Activated CD4-positive, alpha-beta T cell treated with anti-CD3 and anti-CD28 coated beads, Interleukin-2, amount 10 ng/mL, durations not matched to agents 7 days and 5 days (primary cell): Measurements from ENCODE around the gene MMS19. TPM values are rescaled to one million over a fixed set of nuclear protein-coding genes. Genes with fewer than 3 reads are reported as not detected.

Experiments used
- CTCF ChIA-PET: fragments of 350-600 bp; sonication (Branson Sonifier 250); formaldehyde crosslinking; loops from one replicate; lab custom pipeline; 2021; ENCODE audit warnings: antibody characterized with exemption; lab: Charles Lee
- POLR2A ChIA-PET: fragments of 350-600 bp; sonication (Branson Sonifier 250); formaldehyde crosslinking; loops from one replicate; lab custom pipeline; 2021; ENCODE audit warnings: antibody characterized with exemption; lab: Charles Lee
- DNase-seq: peaks from one replicate; pipeline ENCODE4 v3.0.0-alpha.2; 2020
- H3K27ac Mint-ChIP-seq: one replicate; pipeline ENCODE4 v1.8.0; 2021; ENCODE audit warnings: mild to moderate bottlenecking, moderate library complexity, mixed read lengths
- H3K27me3 Mint-ChIP-seq: one replicate; pipeline ENCODE4 v1.8.0; 2021; ENCODE audit warnings: mixed read lengths
- H3K36me3 Mint-ChIP-seq: one replicate; pipeline ENCODE4 v1.8.0; 2021; ENCODE audit warnings: low read depth, mixed read lengths
- H3K4me1 Mint-ChIP-seq: one replicate; pipeline ENCODE4 v1.8.0; 2021; ENCODE audit warnings: mixed read lengths
- H3K4me3 Mint-ChIP-seq: one replicate; pipeline ENCODE4 v1.8.0; 2021; ENCODE audit warnings: mild to moderate bottlenecking, moderate library complexity, mixed read lengths
- H3K9me3 Mint-ChIP-seq: one replicate; pipeline ENCODE4 v1.8.0; 2021; ENCODE audit warnings: mixed read lengths
- total RNA-seq, 2 experiments: library from RNA; stranded (reverse); gene quantifications; one replicate each; pipeline ENCODE4 v1.2.3, GENCODE V29; 2021

The MMS19 gene
- total RNA-seq, 2 experiments from 2014 or later, result 64.7 to 68.6 TPM

DNA sequence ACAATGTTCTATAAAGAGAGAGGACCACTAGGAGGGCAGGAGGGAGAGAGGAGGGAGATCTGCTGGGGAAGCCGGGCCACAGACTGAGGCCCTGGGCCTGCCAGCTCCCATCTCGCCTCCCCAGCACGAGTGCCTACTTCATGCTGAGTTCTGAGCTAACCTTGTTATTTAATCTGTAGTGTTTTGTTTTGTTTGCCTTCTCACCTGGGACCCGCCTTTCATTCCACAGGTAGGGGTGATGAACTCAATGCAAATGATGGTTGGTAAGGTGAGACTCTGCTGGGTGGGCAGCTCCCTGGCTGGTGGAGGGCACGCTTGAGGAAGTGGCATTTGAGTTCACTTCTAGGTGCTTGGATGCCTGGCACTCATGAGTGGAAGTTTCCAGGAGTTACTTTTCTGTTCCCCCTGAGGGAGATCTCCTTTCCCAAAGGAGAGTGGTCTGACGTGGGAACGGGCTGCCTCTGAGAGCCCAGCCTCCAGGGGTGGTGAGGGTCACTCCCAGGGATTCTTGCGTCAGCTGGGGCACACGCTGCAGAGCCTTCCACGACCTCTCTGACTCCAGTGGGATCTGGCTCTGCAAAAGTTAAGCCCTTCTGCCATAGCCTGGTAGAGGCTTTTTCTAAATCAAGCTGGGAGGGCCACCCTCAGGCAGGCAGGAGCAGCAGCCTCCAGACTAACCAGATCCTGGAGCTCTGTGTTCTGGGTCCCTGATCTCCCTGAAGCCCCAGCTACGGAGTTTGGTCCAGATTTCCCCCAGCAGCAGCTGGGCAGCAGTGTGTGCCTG, 22.9 kb upstream of the MMS19 start:
- no peaks in the 10 kb centered on the region for H3K9me3 Mint-ChIP-seq
- no peaks in the 10 kb centered on the region for H3K36me3 Mint-ChIP-seq
- H3K27ac Mint-ChIP-seq, result no peak overlapping the region
- ChIA-PET CTCF (interaction anchor here (1.4 to 2.5 kb wide), 2 partner anchors 13 to 33 kb away, joined by 3 to 13 read pairs; no protein-coding TSS in a partner anchor), POLR2A (no interaction called here)
- peaks cover 11% of the 10 kb centered on the region for H3K27me3 Mint-ChIP-seq
- H3K4me3 Mint-ChIP-seq, result no peak overlapping the region
- no peaks in the 10 kb centered on the region for H3K4me1 Mint-ChIP-seq
- no peak for DNase-seq

DNA sequence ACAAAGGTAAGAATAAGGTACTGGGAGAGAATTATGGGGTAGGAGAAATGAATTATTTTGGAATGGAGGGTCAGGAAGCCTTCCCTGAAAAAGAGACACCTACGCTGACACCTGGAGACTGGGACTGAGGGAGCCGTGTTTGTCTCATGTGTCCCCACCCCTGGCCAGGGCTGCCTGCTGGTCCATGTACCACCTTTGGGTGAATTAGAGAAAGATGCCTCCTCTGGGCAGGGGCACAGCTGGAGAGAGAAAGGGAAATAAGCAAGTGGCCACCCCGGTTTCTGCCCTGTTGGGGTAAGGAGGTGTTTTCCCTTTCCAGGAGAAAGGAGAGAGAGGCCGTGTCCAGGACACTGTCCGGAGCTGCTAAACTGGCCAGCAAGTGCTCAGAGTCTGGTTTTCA, 22.3 kb upstream of the MMS19 start:
- Mint-ChIP-seq H3K9me3 (no peaks in the 10 kb centered on the region), H3K27me3 (peaks cover 12% of the 10 kb centered on the region), H3K36me3 (no peaks in the 10 kb centered on the region), H3K27ac (no peak overlapping the region), H3K4me1 (no peaks in the 10 kb centered on the region), H3K4me3 (no peak overlapping the region)
- POLR2A ChIA-PET, result no interaction called here
- DNase-seq, result no peak
- CTCF ChIA-PET, result interaction anchor here (2.5 kb wide), 1 partner anchor 13 kb away, joined by 13 read pairs; no protein-coding TSS in a partner anchor

DNA sequence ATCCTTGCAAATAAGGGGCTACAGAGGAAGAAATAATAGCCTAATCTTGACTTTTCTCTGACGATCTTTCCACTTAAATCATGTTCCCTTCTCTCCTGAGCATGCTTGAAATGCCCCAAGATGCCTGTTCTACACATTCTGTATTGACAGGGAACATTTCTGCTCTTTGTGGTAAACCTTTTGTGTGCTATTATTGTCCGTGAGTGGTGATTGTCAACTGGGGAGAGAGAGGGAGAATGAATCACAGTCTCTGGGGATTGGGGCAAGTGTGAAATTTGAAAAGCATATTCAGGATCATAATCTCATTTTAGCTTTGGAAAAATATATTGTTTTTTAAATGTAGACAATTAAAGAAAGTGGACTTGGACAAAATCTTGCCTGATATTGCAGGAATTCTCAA, 21.1 kb upstream of the MMS19 start:
- Mint-ChIP-seq H3K4me3 (no peak overlapping the region), H3K4me1 (no peaks in the 10 kb centered on the region), H3K36me3 (no peaks in the 10 kb centered on the region), H3K27me3 (peaks cover 13% of the 10 kb centered on the region), H3K27ac (no peak overlapping the region), H3K9me3 (no peaks in the 10 kb centered on the region)
- no peak for DNase-seq
- ChIA-PET POLR2A (no interaction called here), CTCF (no interaction called here)

DNA sequence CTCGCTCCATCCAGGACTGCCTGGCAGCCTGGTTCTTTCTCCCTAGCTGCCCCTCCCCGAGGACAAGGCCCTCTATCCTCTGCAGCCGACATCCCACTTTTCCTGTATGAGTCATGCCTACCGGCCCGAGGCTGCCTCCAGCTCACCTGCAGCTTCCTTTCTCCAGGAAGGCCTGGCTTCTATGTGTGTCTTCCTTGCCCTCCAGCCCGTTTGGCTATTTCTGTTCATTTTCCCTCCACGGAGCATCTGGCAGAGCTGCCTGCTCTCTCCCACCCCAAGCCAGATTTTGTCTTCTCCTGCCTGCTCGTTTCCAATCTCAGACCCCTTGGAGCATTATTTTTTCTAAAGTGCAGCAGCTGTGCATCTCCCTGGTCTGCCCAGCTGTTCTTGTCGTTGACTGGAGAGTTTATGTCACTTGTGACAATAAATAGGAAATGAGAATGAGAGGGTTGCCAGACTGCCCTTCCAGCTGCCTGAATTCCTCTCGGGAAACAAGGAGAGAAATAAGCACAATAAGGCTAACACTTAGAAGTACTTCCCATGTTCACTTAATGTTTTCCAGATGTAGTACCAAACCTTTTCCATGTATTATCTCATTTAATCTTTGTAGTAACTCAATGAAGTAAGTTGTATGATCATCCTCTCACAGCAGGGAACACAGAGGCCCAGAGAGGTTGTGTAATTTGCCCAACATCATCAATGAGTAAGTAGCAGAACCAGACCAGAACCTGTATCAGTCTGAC, 20.2 kb upstream of the MMS19 start:
- POLR2A ChIA-PET, result no interaction called here
- peaks cover 13% of the 10 kb centered on the region for H3K27me3 Mint-ChIP-seq
- DNase-seq, result no peak
- CTCF ChIA-PET, result interaction anchor here (1.6 kb wide), 1 partner anchor 50 kb away, joined by 3 read pairs; no protein-coding TSS in a partner anchor
- H3K4me3 Mint-ChIP-seq, result no peak overlapping the region
- no peaks in the 10 kb centered on the region for H3K4me1 Mint-ChIP-seq
- H3K36me3 Mint-ChIP-seq, result no peaks in the 10 kb centered on the region
- H3K27ac Mint-ChIP-seq, result no peak overlapping the region
- no peaks in the 10 kb centered on the region for H3K9me3 Mint-ChIP-seq

DNA sequence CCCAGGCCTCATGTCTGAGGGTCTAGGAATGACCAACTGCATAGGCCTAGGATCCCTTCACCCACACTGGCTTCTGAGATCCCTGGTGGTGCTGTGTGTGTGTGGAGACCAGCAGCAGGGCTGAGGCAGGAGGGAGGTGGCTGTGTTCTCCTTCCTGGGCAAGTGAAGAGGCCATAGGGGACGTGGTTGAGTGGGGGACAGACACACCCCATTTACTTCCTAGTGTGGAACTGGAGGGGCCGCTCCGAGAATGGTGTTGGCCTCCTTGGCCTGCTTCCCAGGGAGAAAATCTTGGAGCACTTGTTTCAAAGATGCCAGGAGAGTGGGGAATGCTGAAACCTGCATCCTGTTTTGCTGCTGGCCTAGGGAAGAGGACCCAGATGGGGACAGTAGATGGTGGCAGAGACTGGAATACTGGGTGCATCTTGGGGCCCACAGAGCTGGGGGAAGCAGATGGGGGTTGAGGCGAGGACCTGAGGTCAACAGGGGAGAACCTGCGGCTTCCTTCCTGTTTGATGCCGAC, 19.6 kb upstream of the MMS19 start:
- no peak overlapping the region for H3K27ac Mint-ChIP-seq
- H3K27me3 Mint-ChIP-seq, result peaks cover 14% of the 10 kb centered on the region
- ChIA-PET POLR2A (no interaction called here), CTCF (interaction anchor here (0.6 to 1.6 kb wide), 2 partner anchors 51 to 278 kb away, joined by 3 read pairs; no protein-coding TSS in a partner anchor)
- no peaks in the 10 kb centered on the region for H3K4me1 Mint-ChIP-seq
- no peak for DNase-seq
- no peaks in the 10 kb centered on the region for H3K36me3 Mint-ChIP-seq
- no peaks in the 10 kb centered on the region for H3K9me3 Mint-ChIP-seq
- H3K4me3 Mint-ChIP-seq, result no peak overlapping the region

DNA sequence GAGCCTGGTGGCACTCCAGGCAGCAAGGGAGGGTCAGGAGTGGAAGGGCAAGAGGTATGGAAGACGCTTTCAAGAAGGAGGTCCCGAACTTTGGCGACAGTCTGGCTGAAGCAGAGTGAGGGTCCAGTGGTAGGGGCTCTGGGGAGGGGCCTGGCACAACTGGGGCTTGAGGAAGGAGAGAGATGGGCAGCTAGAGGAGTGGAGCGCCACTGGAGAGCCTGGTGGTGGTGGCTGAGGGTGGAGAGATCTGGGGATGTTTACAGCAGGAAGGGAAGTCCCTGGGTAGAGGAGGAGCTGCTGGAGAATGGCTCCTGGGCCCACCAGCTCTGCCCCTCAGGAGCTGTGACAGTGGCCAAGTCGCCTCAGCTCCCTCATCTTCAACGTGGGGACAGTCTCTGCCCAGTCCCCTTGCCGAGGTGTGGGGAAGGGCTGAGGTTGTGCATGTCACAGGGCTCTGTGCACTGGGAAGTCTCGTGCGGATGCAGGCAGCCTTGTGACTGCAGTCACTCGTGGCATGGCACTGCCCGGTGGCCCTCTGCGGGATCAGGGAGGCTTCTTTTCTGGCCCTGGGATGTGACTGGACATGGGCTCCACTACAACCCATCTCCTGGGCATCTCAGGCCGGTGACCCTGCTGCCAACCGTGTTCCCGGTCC, 19.0 kb upstream of the MMS19 start:
- Mint-ChIP-seq H3K4me1 (no peaks in the 10 kb centered on the region), H3K9me3 (no peaks in the 10 kb centered on the region), H3K27me3 (peaks cover 14% of the 10 kb centered on the region), H3K4me3 (no peak overlapping the region), H3K27ac (no peak overlapping the region), H3K36me3 (no peaks in the 10 kb centered on the region)
- no peak for DNase-seq
- POLR2A ChIA-PET, result no interaction called here
- CTCF ChIA-PET, result interaction anchor here (0.6 to 1.6 kb wide), 3 partner anchors 12 to 277 kb away, joined by 3 read pairs; no protein-coding TSS in a partner anchor

DNA sequence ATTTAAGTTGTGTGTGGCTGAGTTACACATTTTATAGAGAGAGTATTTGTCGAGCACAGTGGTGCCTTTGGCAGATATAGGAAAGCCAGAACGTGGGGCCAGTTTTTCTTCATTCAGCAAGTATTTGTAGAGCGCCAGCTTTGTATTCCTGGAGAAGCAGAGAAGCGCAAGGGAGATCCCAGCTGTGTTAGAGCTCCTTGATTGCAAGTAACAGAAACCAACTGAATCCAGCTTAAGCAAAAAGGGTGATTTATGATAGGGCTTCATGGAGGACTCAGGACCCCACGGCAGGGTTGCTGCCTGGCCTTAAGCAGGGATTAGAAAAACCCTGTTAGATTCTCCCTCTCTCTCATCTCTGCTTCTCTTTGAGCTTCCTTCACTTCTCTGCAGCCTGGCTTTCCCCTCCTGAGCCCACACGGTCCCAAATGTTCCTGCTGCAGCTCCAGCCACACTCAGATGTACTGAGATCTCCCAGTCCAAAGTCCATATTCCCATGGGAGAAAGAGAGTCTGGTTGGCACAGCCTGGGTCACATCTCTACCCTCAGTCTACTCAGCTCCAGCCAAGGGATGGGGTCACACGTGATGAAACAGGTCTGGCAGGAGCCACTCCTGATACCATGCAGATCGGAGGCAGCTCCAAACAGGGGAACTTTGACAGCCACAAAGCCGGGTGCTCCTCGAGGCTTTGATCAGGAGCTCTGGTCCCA, 17.2 kb upstream of the MMS19 start:
- POLR2A ChIA-PET, result no interaction called here
- Mint-ChIP-seq H3K4me1 (no peaks in the 10 kb centered on the region), H3K36me3 (no peaks in the 10 kb centered on the region), H3K27me3 (peaks cover 14% of the 10 kb centered on the region), H3K9me3 (no peaks in the 10 kb centered on the region), H3K27ac (no peak overlapping the region), H3K4me3 (no peak overlapping the region)
- CTCF ChIA-PET, result interaction anchor here (0.8 to 1.7 kb wide), 5 partner anchors 16 to 56 kb away, joined by 3 to 7 read pairs (median 4); partner anchors contain the start of gene UBTD1
- no peak for DNase-seq

DNA sequence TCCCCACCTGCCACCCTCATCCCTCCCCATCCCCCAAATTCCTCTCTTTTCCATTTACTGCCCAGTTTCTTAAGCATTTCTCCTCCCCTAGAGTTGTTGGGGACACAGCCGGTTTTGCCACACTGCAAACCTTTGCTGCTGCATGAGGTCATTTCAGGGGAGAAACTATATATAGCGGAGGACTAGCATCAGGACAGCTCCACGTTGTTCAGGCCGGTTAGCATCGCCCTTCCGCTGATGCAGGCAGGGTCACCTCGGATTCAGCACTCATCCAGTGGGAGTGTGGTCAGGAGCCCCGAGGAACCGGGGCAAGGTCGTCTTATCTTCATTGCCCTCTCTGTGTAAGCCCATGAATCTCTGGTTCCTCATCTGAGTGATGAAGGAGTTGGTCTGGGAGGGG, 16.1 kb upstream of the MMS19 start:
- H3K27me3 Mint-ChIP-seq, result peaks cover 10% of the 10 kb centered on the region
- H3K9me3 Mint-ChIP-seq, result no peaks in the 10 kb centered on the region
- no peak for DNase-seq
- H3K4me3 Mint-ChIP-seq, result no peak overlapping the region
- H3K4me1 Mint-ChIP-seq, result no peaks in the 10 kb centered on the region
- H3K27ac Mint-ChIP-seq, result no peak overlapping the region
- no peaks in the 10 kb centered on the region for H3K36me3 Mint-ChIP-seq
- POLR2A ChIA-PET, result no interaction called here
- CTCF ChIA-PET, result interaction anchor here (0.7 to 1.7 kb wide), 4 partner anchors 15 to 142 kb away, joined by 3 to 7 read pairs (median 4); partner anchors contain the start of gene UBTD1

DNA sequence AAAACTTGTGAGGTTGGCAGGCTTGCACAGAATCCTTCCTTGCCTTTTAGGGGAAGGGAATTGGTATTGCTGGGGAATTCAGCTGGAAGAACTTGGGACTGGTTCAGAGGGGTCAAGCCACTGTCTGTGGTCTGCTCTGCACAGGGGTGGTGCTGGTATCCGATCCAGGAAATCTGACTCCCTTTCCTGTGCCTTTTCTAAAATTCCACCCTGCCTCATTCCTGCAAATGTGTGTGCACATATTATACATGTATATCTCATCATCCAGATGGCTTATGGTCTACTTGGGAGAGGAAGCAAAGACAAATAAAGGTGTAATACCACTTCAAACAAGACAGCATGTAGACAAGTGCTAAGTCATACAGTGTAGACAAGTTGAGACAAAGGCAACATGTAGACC, 14.8 kb upstream of the MMS19 start:
- H3K9me3 Mint-ChIP-seq, result no peaks in the 10 kb centered on the region
- H3K27ac Mint-ChIP-seq, result no peak overlapping the region
- ChIA-PET POLR2A (no interaction called here), CTCF (interaction anchor here (1.3 to 1.7 kb wide), 2 partner anchors 10 to 21 kb away, joined by 3 to 7 read pairs; no protein-coding TSS in a partner anchor)
- no peak overlapping the region for H3K4me3 Mint-ChIP-seq
- H3K36me3 Mint-ChIP-seq, result no peaks in the 10 kb centered on the region
- H3K27me3 Mint-ChIP-seq, result peaks cover 4% of the 10 kb centered on the region
- H3K4me1 Mint-ChIP-seq, result no peaks in the 10 kb centered on the region
- no peak for DNase-seq

DNA sequence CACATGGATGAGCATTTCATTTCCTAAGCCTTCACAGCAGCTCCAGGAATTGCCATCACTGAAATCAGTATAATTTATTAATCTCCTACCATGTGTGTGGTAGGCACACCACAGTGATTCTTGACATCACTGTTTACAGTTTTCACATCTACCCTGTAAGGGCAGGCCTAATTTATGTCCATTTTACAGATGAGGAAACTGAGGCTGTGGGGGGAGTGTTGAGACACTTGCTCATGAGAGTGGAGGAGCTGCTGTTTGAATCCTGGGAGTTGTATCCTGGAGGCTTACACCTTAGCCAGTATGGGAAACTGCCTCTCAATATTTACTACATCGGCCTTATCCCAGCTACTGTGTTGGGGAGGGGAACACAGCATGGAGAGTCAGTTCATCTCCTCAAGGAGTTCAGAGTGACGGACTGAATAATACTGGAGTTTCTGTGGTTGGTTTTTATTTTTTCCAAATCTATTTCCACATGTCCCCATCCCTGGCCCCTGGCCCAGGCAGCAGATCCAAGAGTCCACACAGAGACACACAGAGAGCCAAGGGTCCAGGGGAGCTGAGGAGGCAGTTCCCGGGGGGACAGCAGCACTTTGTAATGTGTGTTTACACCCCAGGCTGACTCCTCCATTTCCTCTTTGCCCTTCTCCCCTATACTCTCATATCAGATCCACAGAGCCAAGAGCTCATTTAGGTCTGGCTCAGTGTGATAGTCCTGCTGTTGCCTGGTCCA, 13.7 kb upstream of the MMS19 start:
- no peak for DNase-seq
- no peaks in the 10 kb centered on the region for H3K36me3 Mint-ChIP-seq
- ChIA-PET POLR2A (no interaction called here), CTCF (interaction anchor here (0.6 to 1.7 kb wide), 2 partner anchors 9 to 171 kb away, joined by 4 to 7 read pairs; no protein-coding TSS in a partner anchor)
- no peaks in the 10 kb centered on the region for H3K4me1 Mint-ChIP-seq
- peaks cover 4% of the 10 kb centered on the region for H3K27me3 Mint-ChIP-seq
- H3K9me3 Mint-ChIP-seq, result no peaks in the 10 kb centered on the region
- H3K4me3 Mint-ChIP-seq, result no peak overlapping the region
- no peak overlapping the region for H3K27ac Mint-ChIP-seq

DNA sequence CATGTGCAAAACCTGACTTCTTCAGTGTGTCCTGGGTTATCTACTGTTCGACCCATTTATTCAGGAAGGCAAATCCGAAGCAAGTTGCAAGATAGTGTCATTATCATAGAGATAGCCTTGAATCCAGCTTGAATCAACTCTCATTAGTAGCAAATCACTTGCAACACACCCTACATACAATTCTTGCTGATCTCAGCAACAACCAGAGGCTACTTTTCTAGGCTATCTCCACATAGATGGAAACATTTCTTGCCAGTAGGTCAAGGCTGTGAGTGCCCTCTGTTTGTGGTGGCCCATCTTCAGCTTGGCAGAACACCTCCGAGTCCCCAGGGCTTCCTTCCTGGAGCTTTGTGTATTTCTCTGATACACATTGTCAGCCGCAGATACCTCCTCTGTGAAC, 12.5 kb upstream of the MMS19 start:
- Mint-ChIP-seq H3K36me3 (no peaks in the 10 kb centered on the region), H3K27me3 (peaks cover 7% of the 10 kb centered on the region), H3K4me1 (no peaks in the 10 kb centered on the region), H3K4me3 (no peak overlapping the region), H3K9me3 (no peaks in the 10 kb centered on the region), H3K27ac (no peak overlapping the region)
- POLR2A ChIA-PET, result interaction anchor here (0.6 kb wide), 1 partner anchor 41 kb away, joined by 4 read pairs; no protein-coding TSS in a partner anchor
- no peak for DNase-seq
- CTCF ChIA-PET, result interaction anchor here (0.8 to 1.7 kb wide), 3 partner anchors 11 to 24 kb away, joined by 3 to 4 read pairs (median 3); partner anchors contain the start of gene UBTD1
